Activated gamma-delta T cell treated with Interleukin-2 at 50 U/mL for 16 hours (primary cell): ENCODE data around the gene ZPR1.
"Not testable (repeated sequence)": the region's sequence is repeated elsewhere in the genome, so short reads cannot be mapped to it uniquely, and the experiment has no call there.

Experiments
- DNase-seq: peaks from one replicate; pipeline ENCODE4 v3.0.0-alpha.2; 2020

ZPR1 gene

GRCh38 chr11:116823031-116823843, 35.4 kb upstream of the ZPR1 start, which contains the start of gene APOA4:
Gene APOA4 (minus strand): TSS chr11:116823304. CDS start chr11:116823191, 113 bp downstream.
- no peak for DNase-seq

- no peak for DNase-seq
Observed at GRCh38 chr11:116822575-116822974, 34.8 kb upstream of the ZPR1 start.

GRCh38 chr11:116821050-116821918, 33.5 kb upstream of the ZPR1 start:
- DNase-seq, result no peak

GRCh38 chr11:116819049-116819448, 31.2 kb upstream of the ZPR1 start:
- DNase-seq, result no peak

GRCh38 chr11:116814502-116814901, 26.7 kb upstream of the ZPR1 start:
- DNase-seq, result no peak

- no peak for DNase-seq
Observed at GRCh38 chr11:116813781-116814471, 26.1 kb upstream of the ZPR1 start.

- DNase-seq, result no peak
Observed at GRCh38 chr11:116813170-116813569, 25.3 kb upstream of the ZPR1 start.

GRCh38 chr11:116812109-116812508, 24.3 kb upstream of the ZPR1 start:
- DNase-seq, result no peak

- DNase-seq, result no peak
Observed at GRCh38 chr11:116811194-116811593, 23.4 kb upstream of the ZPR1 start.

GRCh38 chr11:116808262-116809175, 20.7 kb upstream of the ZPR1 start:
- no peak for DNase-seq

- DNase-seq, result no peak
Observed at GRCh38 chr11:116807601-116808261, 19.9 kb upstream of the ZPR1 start.

- DNase-seq, result no peak
Observed at GRCh38 chr11:116804001-116804400, 16.2 kb upstream of the ZPR1 start.

- not testable (repeated sequence) for DNase-seq
Observed at GRCh38 chr11:116801662-116802061, 13.8 kb upstream of the ZPR1 start.

- no peak for DNase-seq
Observed at GRCh38 chr11:116800610-116801009, 12.8 kb upstream of the ZPR1 start.

- no peak for DNase-seq
Observed at GRCh38 chr11:116798368-116798767, 10.5 kb upstream of the ZPR1 start.

GRCh38 chr11:116797816-116798215, 10.0 kb upstream of the ZPR1 start:
- DNase-seq, result no peak

- no peak for DNase-seq
Observed at GRCh38 chr11:116796548-116796947, 8.7 kb upstream of the ZPR1 start.

GRCh38 chr11:116794851-116795250, 7.0 kb upstream of the ZPR1 start:
- no peak for DNase-seq

- DNase-seq, result no peak
Observed at GRCh38 chr11:116793772-116794097, 5.9 kb upstream of the ZPR1 start.

- no peak for DNase-seq
Observed at GRCh38 chr11:116792869-116793771, 5.3 kb upstream of the ZPR1 start.
